Middle frontal gyrus (tissue), 1 donor: ENCODE results near the gene RFX2.
"Not testable (repeated sequence)": the region's sequence is repeated elsewhere in the genome, so short reads cannot be mapped to it uniquely, and the experiment has no call there.

Experiments used
- DNase-seq: peaks from one replicate; pipeline ENCODE4 v3.0.0-alpha.2; 2015; ENCODE audit warnings: low spot score; ENCODE audit errors: extremely low spot score

RFX2 gene

GRCh38 chr19:6017576-6017975 lies 92.7 kb downstream of the RFX2 start:
- DNase-seq: no peak

GRCh38 chr19:6015841-6016545 lies 94.3 kb downstream of the RFX2 start:
- DNase-seq: no peak

GRCh38 chr19:6014551-6015135 lies 95.7 kb downstream of the RFX2 start:
- DNase-seq: no peak

GRCh38 chr19:6012426-6013170 lies 97.7 kb downstream of the RFX2 start:
- DNase-seq: no peak

GRCh38 chr19:6011794-6012193 lies 98.5 kb downstream of the RFX2 start:
- no peak for DNase-seq

DNA sequence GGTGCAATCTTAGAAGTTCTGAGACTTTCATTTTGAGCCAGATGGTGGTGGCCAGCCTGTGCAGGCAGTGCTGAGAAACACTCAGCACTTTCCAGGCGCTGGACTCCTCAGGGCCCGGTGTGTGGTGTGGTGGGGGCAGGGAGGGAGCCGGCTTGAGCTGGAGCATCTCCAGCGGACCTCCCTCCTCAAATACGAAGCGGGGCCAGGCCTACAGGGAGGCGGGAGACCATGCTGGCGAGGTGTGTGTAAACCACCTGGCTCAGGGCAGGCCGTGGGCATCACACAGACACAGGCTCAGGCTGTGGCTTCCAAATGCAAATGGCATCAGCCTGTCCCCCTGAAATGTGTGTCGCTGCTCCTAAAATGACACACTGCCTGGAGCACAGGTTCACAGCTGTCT lies 99.1 kb downstream of the RFX2 start:
- DNase-seq: no peak

DNA sequence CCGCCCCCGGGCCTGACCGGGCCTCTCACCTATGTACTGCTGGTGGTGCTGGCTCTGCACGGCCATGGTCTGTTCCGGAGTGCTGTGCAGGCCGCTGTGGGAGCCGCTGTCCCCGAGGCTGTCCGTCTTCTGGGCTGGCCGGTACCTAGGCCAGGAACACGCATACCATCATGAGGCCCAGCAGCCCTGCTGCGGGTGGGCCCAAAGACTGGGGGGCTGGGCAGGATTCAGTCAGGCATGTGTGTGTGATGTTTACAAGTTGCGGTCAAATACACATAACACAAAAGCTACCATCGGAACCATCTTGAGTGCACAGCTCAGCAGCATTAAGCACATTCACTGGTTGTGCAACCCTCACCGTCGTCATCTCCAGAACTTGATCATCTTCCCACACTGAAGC lies 100.2 kb downstream of the RFX2 start:
- DNase-seq: no peak

DNA sequence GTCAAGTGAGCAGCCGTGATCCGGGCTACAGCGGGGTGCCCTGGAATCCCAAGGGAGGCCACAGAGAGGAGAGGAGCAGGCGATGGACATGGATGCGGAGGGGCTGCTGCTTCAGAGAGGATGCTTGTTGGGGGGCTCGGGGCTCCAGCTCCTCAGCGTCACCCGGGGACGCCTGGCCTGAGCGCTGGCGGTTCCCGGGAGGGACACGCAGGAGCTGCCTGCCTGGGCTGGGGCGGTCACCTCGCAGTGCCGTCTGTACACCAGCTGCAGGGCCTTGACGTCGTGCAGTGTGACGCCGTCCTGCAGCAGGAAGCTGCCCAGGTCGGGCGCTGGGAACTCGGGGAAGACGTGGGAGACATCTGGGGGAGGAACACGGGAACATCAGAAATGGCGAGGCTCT lies 102.4 kb downstream of the RFX2 start:
- no peak for DNase-seq

GRCh38 chr19:6006896-6007295 lies 103.4 kb downstream of the RFX2 start:
- no peak for DNase-seq

- not testable (repeated sequence) for DNase-seq
These were observed 104.2 kb downstream of the RFX2 start for GRCh38 chr19:6006070-6006446.

- no peak for DNase-seq
These were observed 104.8 kb downstream of the RFX2 start for GRCh38 chr19:6005321-6006069.

GRCh38 chr19:6003976-6004375 lies 106.3 kb downstream of the RFX2 start:
- DNase-seq: no peak

DNA sequence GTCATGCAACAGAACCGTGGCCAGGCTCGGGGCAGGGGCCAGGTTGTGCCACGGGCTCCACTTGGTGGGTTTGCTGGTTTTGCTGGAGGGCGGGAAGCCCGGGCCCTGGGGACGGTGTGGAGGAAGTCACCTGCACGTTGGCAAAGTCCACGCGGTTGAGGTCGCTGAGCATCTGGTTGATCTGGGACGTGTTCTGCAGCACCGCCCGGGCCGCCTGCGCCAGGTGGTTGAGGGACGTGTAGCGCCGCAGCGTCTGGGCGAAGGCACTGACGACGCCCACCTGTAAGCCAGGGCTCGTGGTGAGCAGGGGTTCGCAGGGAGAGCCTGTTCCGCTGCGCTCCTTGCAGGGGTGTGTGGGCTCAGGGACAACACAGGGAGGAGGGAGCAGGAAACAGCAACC lies 107.7 kb downstream of the RFX2 start:
- no peak for DNase-seq

DNA sequence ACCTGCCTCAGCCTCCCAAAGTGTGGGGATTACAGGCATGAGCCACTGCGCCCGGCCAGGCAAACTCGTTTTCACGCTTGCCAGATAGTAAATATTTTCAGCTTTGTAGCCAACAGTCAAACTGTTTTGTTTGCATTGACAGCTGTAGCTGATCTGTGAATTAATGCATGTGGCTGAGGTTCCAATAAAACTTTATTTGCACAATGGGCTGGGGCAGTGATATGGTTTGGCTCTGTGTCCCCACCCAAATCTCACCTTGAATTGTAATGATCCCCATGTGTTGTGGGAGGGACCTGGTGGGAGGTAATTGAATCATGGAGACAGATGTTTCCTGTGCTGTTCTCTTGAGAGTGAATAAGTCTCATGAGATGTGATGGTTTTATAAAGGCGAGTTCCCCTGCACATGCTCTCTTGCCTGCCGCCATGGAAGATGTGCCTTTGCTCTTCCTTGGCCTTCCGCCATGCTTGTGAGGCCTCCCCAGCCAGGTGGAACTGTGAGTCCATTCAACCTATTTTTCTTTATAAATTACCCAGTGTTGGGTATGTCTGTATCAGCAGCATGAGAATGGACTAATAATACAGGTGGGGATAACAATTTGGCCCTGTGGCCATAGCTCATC lies 110.0 kb downstream of the RFX2 start:
- no peak for DNase-seq

DNA sequence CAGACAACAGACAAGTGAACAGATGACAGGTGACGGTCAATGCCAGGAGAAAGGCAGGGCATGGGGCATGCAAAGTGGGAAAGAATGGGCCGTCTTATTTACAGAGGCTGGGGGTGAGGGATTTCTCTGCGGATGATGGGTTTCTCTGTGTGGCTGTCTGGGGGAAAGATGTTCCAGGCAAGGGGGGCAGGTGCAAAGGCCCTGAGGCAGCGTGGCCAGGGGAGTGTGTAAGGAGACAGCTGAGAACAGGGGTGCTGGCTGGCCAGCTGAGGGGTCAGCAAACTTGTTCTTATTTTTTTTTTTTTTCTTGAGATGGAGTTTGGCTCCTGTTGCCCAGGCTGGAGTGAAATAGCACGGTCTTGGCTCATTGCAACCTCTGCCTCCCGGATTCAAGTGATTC lies 110.6 kb downstream of the RFX2 start:
- DNase-seq: no peak

- DNase-seq: no peak
These were observed 112.9 kb downstream of the RFX2 start for GRCh38 chr19:5997371-5997770.

DNA sequence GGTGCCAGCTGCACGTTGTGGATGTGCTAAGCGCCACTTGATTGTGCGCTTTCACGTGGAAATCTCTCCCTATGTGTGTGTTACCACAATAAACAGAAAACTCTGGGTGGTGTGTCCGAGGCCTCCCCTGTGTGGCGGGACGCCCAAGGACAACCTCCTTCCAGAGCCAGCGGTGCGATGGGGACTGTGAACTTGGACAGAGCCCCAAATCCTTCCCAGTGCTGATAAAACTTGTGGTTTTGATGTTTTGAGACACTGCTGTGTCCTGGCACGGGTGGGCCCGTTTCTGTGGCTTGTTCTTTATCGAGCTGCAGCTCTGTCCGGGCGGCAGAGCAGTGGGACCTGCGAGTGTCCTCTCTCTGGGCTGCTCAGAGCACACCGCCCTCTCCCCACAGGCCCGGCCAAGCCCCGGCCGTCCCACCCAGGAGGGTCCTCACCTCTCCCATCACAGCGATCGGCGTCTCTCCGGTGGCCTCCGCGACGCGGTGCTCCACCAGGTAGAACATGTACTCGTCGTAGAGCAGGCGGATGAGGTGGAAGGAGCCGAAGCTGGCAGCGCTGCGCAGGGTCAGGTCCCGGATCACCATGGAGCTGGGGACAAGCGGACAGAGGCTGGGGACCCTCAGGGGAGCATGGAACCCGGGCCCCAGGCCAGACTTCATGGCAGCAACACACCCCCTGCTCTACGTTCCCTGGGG lies 113.5 kb downstream of the RFX2 start:
- DNase-seq: no peak

- no peak for DNase-seq
These were observed 114.2 kb downstream of the RFX2 start for GRCh38 chr19:5996102-5996501.

- DNase-seq: no peak
These were observed 114.7 kb downstream of the RFX2 start for GRCh38 chr19:5995606-5996005.

DNA sequence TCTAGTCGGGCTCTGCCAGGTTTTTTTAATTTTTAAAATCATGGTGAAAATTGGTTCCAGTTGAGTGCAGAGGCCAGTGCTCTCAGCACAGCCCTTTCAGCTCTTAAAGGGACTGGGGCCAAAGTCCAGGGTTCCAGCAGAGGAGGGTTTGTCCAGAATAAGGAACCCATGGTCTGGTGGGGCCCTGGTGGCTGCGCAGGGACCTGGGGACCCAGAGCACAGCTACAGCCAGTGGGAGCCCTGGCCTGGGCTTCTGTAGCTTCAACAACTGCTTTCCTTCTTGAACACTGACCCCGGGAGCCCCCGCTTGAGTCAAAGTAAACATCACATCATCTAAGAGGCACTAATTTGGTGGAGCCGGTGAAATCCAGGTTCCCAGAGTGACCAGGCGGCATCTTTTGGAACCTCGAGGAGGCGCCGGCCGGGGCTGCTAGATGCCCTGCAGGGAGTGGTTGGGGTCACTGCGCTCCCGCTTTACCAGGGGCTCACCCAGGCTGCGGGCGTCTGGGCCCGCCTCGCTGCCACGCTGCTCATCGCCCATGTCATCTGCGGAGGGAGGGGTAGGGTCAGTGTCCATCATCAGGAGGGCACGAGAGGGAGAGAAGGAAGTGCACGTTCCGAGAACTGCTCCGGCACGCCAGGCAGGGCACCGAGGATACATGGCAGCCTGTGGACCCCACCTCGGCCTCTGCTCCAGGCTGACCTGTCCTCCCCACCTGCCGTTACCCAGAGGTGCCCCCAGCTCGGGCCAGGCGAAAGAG lies 115.7 kb downstream of the RFX2 start:
- DNase-seq: no peak
